Epidermal melanocyte (primary cell): Measurements from ENCODE around the gene NKIRAS2.
A peak's percentile ranks its signal among the peaks of the same experiment; 100 is the strongest.
"Not testable (repeated sequence)": the region's sequence is repeated elsewhere in the genome, so short reads cannot be mapped to it uniquely, and the experiment has no call there.

Experiments
- DNase-seq: peaks from one replicate; pipeline ENCODE4 v3.0.0; 2011; ENCODE audit warnings: low spot score; ENCODE audit not compliant: insufficient read length

The NKIRAS2 gene

DNA sequence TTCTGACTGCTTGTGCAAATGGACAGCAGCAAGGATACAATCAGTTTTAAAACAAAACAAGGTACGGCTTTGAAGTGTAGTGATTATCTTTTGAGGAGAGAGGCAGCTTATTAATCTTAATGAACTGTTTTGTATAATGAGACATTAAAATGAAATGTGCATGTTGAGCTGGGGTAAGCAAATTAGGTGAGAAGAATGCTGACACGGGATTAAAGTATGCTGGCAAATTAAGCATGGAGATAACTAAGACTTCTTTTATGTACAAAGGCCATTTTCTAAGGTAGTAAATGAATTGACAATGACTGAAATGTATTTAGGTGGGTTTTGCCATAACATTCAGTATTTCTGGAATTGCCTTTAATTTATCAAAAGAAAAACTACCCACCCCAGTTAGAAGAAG, 21.4 kb upstream of the NKIRAS2 start:
- no peak for DNase-seq

- no peak for DNase-seq
Measured at GRCh38 chr17:42000413-42001133, 19.3 kb upstream of the NKIRAS2 start.

DNA sequence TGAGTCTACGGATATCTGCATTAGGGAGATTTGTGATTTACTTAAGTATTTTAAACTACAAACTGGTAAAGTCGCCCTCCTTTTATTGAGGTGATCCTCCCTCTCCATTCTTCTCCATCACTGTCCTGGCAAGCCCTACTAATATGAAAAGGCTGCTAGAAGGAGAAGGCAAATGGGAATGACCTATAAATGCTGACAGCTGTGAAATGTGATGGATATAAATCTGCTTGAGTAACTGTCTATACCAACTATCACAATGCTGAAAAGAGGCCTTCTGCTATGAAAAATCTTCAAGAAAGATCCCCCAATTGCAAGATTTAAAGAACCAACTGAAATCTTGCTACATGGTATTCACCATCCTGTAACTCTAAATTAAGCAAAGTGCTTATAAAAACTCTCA, 18.2 kb upstream of the NKIRAS2 start:
- no peak for DNase-seq

GRCh38 chr17:42002175-42002791, 17.6 kb upstream of the NKIRAS2 start:
- DNase-seq = no peak

DNA sequence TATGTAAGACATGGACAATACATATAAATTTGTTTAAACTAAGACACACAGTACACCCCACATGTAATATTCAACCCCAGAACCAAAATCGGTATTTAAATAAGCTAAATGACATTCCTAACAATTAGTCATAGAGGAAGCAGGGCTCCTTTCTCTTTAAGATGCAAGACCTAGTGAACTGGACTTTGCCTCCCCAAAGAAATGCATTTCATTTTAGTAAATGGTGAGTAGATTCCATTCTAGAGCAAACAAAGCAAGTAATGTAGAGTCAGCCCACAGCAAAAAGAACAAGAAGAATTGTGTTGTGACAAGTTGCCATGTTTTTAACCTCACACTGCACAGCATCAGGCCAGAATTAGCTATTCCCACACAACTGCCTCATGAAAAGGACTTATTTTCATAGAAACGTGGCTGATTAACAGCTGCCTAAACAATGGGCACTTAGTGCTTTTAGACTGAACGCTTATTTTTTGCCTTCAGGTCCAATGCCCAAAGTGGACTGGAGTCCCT, 17.0 kb upstream of the NKIRAS2 start:
- no peak for DNase-seq

DNA sequence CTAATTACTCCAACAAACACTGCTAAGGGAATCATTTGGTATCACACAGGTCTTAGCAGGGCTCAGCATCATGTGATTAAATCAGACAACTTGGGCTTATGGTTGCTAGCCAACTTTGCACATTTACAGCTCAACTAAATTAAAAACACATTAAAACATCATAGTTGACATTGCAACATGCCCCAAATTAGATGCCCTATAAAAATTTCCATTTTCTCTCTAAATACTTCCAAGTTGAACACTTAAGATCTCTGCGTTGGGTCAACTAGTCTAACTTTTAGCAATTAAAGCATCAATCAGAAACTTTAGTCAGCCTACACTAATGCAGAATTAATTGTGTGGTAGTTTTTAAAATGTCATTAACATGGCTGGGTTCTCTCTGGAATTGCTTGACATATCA, 14.7 kb upstream of the NKIRAS2 start:
- DNase-seq = no peak

- no peak for DNase-seq
Measured at GRCh38 chr17:42009170-42009569, 10.7 kb upstream of the NKIRAS2 start.

- DNase-seq = not testable (repeated sequence)
Measured at GRCh38 chr17:42010266-42010680, 9.6 kb upstream of the NKIRAS2 start.

GRCh38 chr17:42010898-42011516, 8.9 kb upstream of the NKIRAS2 start:
- DNase-seq = no peak

GRCh38 chr17:42012363-42012762, 7.5 kb upstream of the NKIRAS2 start:
- not testable (repeated sequence) for DNase-seq

DNA sequence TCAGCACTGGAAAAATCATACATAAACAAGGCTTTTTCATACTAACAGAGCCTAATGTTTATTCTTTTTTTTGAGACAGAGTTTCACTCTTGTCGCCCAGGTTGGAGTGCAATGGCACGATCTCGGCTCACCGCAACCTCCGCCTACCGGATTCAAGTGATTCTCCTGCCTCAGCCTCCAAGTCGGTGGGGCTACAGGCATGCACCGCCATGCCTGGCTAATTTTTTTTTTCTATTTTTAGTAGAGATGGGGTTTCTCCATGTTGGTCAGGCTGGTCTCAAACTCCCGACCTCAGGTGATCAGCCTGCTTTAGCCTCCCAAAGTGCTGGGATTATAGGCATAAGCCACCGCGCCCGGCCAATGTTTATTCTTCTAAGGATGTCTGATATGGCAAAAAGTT, 6.2 kb upstream of the NKIRAS2 start:
- DNase-seq = not testable (repeated sequence)

- no peak for DNase-seq
Measured at GRCh38 chr17:42016411-42016831, 3.5 kb upstream of the NKIRAS2 start.

DNA sequence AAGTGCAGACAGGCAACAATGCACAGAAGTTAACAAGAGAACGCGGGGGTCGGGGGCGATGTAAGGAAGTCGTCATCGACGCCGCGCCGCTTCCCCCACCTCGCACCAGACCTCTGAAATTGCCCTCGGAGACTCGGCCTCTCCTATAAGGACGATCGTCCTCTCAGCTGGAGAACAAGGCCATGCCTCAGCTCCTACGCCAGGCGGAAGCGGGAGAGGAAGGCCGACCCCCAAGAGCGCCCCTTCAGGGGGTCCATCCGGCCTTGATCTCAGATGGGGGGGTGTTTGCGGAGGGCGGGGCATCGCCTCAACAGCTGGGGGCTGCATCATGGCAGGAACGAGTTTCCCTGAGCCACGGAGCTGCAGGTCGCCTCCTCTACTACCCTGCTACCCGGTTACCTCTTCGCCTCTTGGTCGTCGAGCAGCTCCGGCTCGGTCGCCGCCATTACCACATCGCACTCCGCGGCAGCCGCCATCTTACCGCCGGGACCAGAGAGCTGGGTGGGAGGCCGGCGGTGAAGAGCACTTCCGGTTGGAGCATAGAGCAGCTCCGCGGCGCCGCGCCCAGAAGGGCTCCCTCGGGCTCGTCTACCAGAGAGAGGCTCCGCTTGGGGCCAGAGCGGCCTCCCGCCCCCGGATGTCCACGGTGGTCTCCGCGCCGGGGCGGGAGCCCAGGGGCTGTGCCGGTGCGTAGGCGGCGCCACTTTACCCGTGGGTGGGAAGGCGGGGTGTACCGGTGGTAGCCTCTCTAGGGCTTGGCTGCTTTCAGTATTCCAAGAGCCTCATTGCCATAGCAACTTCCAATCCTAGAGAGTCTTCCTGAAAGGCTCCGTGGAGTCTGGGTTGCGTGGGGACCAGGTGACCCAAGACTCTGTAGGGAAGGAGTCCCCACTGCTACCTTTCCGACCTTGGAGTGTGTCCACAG, 2.7 kb upstream of the NKIRAS2 start, which contains the start of gene DNAJC7:
Gene DNAJC7 (minus strand): TSS at position 499 of the 925 bp plus-strand sequence. CDS start 23 bp downstream, at position 476.
- DNase-seq = peak; percentile 91

DNA sequence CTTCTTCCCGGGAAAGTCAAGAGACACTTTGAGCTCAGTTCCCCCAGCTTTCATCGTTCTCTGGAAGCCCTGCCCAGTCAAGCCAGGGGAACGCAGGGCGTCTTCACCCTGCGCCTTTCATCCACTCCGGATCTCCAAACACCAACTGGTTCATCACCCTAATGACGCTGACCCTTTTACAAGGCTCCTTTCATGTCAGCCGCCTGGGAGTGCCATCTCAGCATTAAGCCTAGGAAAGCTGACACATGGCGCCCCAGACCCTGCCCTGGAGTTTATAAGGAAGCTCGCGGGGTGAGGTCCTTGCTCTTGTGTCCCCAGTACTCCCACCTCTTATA, 2.1 kb upstream of the NKIRAS2 start:
- no peak for DNase-seq

DNA sequence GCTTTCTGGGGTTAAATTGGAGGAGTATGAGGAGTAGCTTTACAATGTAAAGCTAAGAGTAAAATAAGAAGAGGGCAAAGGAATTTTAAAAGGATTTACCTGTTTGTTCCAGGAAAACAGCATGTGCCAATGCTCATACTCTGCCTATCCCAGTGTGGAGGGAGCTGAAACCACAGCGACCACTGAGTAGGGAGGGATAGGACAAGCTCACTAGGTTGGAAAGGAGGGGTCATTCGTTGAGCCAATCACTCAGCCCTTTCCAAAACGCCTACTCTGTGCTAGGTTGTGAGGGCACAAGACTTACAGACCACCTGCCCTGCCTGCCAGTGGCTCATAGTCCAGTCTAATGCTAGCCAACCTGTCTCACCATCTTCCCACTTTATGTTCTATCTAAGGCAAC, 1.6 kb upstream of the NKIRAS2 start:
- DNase-seq = no peak

DNA sequence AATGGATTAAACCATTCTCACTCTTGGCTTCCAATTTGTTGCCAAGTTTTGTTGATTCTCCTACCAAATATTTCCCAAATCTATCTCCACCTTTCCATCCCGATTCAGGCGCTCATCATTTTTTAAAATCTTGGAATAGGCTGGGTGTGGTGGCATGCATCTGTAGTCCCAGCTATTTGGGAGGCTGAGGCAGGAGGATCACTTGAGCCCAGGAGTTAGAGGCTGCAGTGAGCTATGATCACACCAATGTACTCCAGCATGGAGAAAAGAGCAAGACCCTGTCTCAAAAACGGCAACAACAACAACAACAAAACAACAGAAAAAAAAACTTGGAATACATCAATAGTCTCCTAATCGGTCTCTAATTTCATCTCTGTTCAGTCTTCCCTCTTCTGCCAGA, 902 bp upstream of the NKIRAS2 start:
- no peak for DNase-seq

GRCh38 chr17:42020845-42021244, 955 bp downstream of the NKIRAS2 start:
- DNase-seq = not testable (repeated sequence)

- no peak for DNase-seq
Measured at GRCh38 chr17:42023524-42024349, 3.8 kb downstream of the NKIRAS2 start.

DNA sequence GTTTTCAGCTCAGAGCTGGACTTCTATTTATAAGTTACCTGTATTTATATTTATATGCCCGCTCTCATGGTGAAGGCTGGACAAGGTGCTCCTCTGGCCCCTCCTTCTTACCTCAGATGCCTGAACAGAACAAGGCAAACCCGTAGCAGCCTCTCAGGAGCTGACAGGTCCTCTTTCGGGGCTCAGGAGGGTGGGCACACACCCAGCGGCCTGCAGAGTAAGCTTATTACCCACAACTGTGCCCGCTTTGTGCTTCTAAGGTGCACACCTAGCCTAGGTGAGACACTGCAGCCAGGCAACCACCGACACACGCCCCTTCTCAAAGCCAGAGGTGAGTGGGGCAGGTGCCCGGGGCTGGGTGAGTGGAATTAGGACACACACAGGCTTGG, 5.3 kb downstream of the NKIRAS2 start:
- DNase-seq = no peak

DNA sequence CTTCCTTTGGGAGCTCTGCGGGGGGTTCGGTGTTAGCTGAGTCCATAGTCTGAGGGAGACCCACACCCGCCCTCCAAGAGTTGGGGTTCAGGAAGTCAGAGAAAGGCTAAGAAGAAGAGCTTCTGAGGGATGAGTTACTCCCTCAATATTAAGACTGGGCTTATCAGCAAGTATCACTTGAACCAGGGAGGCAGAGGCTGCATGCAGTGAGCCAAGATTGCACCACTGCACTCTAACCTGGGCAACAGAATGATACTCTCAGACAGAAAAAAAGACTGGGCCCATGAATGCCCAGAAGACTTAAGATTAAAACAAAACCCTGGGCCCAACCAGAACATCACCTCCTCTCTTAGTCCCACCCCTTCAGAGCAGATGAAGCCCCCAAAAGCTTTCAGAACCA, 6.0 kb downstream of the NKIRAS2 start:
- no peak for DNase-seq
